A549 (cell line): ENCODE results near the gene DPP10. TPM values are rescaled to one million over a fixed set of nuclear protein-coding genes. Genes with fewer than 3 reads are reported as not detected.

Experiments used
- ATAC-seq, 2 experiments: fragments of 200-7000 bp in 1 of 2; fragments of >200 bp in 1 of 2; cut with Nextera tagmentation in 1 of 2; cut with Tn5 transposase in 1 of 2; 3 replicates each; pipeline versions ENCODE4 v1.8.0 to v1.9.1; 2018 to 2020; ENCODE audit warnings: mild to moderate bottlenecking in 1 of 2, moderate library complexity in 1 of 2
- CTCF ChIA-PET: fragments of 300-600 bp; sonication (Branson Sonifier 250); formaldehyde crosslinking; extraction: SDS; loops from one replicate; lab custom pipeline; 2021; ENCODE audit warnings: antibody characterized with exemption, inconsistent platforms; lab: Yijun Ruan, JAX
- POLR2A ChIA-PET: fragments of 350-600 bp; formaldehyde crosslinking; extraction: SDS; loops from one replicate; lab custom pipeline; 2021; ENCODE audit warnings: antibody characterized with exemption, inconsistent platforms; lab: Yijun Ruan, JAX
- DNase-seq, 2 experiments: peaks; one replicate each; pipeline versions ENCODE4 v3.0.0 to v3.0.0-alpha.2; 2011 to 2016; ENCODE audit warnings: low read depth in 1 of 2, low spot score in 1 of 2
- FAIRE-seq: peaks from 2 replicates; lab custom pipeline; 2011; peaks lifted over from hg19 to GRCh38; lab: Jason Lieb, UNC
- H3K27ac ChIP-seq, 2 experiments: fragments of >200 bp; sonication (Bioruptor Twin); formaldehyde crosslinking; 3 replicates each; pipeline ENCODE4 v1.5.1; 2016 to 2017
- H3K4me1 ChIP-seq: fragments of >200 bp; sonication (Bioruptor Twin); formaldehyde crosslinking; 3 replicates; pipeline ENCODE4 v1.6.1; 2016
- H3K4me2 ChIP-seq: fragments of >200 bp; sonication (Bioruptor Twin); formaldehyde crosslinking; 3 replicates; pipeline ENCODE4 v1.6.1; 2016
- H3K4me3 ChIP-seq: fragments of >200 bp; sonication (Bioruptor Twin); formaldehyde crosslinking; 3 replicates; pipeline ENCODE4 v1.5.1; 2016
- H3K9me3 ChIP-seq: fragments of >200 bp; sonication (Bioruptor Twin); formaldehyde crosslinking; 3 replicates; pipeline ENCODE4 v1.6.1; 2016
- CEBPB ChIP-seq, 2 experiments: fragments of >200 bp in 1 of 2; sonication (Bioruptor Twin) in 1 of 2; formaldehyde crosslinking in 1 of 2; IDR thresholded peaks; 2 replicates each; pipeline ENCODE4 v1.6.1; 2012 to 2016
- ESRRA ChIP-seq: fragments of 150-350 bp; IDR thresholded peaks from 2 replicates; pipeline ENCODE4 v1.6.1; 2014; ENCODE audit warnings: mild to moderate bottlenecking, low read length, borderline replicate concordance
- FOXS1 ChIP-seq: fragments of 250-450 bp; sonication (Bioruptor Pico); IDR thresholded peaks from 2 replicates; pipeline ENCODE4 v1.5.0; 2020; ENCODE audit warnings: mild to moderate bottlenecking, moderate library complexity
- HEYL ChIP-seq: fragments of 250-450 bp; sonication (Bioruptor Pico); IDR thresholded peaks from 2 replicates; pipeline ENCODE4 v1.8.0; 2021; ENCODE audit warnings: mild to moderate bottlenecking, moderate library complexity
- HOXA7 ChIP-seq: fragments of 250-450 bp; sonication (Bioruptor Pico); IDR thresholded peaks from 2 replicates; pipeline ENCODE4 v1.5.0; 2020; ENCODE audit warnings: mild to moderate bottlenecking, moderate library complexity
- HOXB13 ChIP-seq: fragments of 250-450 bp; sonication (Bioruptor Pico); IDR thresholded peaks from 2 replicates; pipeline ENCODE4 v1.5.0; 2020; ENCODE audit warnings: low read depth, mild to moderate bottlenecking, moderate library complexity
- HOXB5 ChIP-seq: fragments of 250-450 bp; sonication (Bioruptor Pico); IDR thresholded peaks from 2 replicates; pipeline ENCODE4 v1.5.0; 2020; ENCODE audit warnings: mild to moderate bottlenecking, moderate library complexity
- KDM1A ChIP-seq: fragments of 200-600 bp; sonication (generic); IDR thresholded peaks from 2 replicates; pipeline ENCODE4 v1.6.1; 2016; ENCODE audit warnings: low read depth, mild to moderate bottlenecking
- KDM5A ChIP-seq: fragments of 200-600 bp; sonication (generic); IDR thresholded peaks from 2 replicates; pipeline ENCODE4 v1.6.1; 2016; ENCODE audit warnings: antibody characterized with exemption, mild to moderate bottlenecking
- MAZ ChIP-seq: fragments of 150-350 bp; IDR thresholded peaks from 2 replicates; pipeline ENCODE4 v1.6.1; 2014; ENCODE audit warnings: antibody characterized with exemption, low read depth, low read length, borderline replicate concordance
- NPAS2 ChIP-seq: fragments of 250-450 bp; sonication (Bioruptor Pico); IDR thresholded peaks from 2 replicates; pipeline ENCODE4 v1.8.0; 2022; ENCODE audit warnings: mild to moderate bottlenecking, moderate library complexity, borderline replicate concordance
- PHF8 ChIP-seq: fragments of 200-600 bp; sonication (generic); IDR thresholded peaks from 2 replicates; pipeline ENCODE4 v1.6.1; 2016; ENCODE audit warnings: low read depth, mild to moderate bottlenecking, antibody characterized with exemption, moderate library complexity, borderline replicate concordance
- POLR2A ChIP-seq: IDR thresholded peaks from 2 replicates; pipeline ENCODE4 v1.6.1; 2012; ENCODE audit warnings: mild to moderate bottlenecking, low read length
- POLR2AphosphoS2 ChIP-seq: conservative IDR thresholded peaks from 2 replicates; pipeline ENCODE4 v1.6.1; 2012; ENCODE audit warnings: low read length, improper control_type of control experiment, inconsistent platforms
- RARB ChIP-seq: fragments of 250-450 bp; sonication (Bioruptor Pico); IDR thresholded peaks from 2 replicates; pipeline ENCODE4 v1.8.0; 2021; ENCODE audit warnings: mild to moderate bottlenecking, moderate library complexity
- RNF2 ChIP-seq: fragments of 200-600 bp; sonication (generic); IDR thresholded peaks from 2 replicates; pipeline ENCODE4 v1.6.1; 2016; ENCODE audit warnings: low read depth, mild to moderate bottlenecking, antibody characterized with exemption, moderate library complexity, borderline replicate concordance
- SMC3 ChIP-seq: fragments of >200 bp; sonication (Bioruptor Twin); formaldehyde crosslinking; IDR thresholded peaks from 3 replicates; pipeline ENCODE4 v1.6.1; 2018; ENCODE audit warnings: inconsistent platforms
- ZFP36 ChIP-seq: fragments of 450-650 bp; IDR thresholded peaks from 2 replicates; pipeline ENCODE4 v1.6.1; 2014; ENCODE audit warnings: borderline replicate concordance; ENCODE audit not compliant: partially characterized antibody
- ZNF302 ChIP-seq: fragments of 250-450 bp; sonication (Bioruptor Pico); IDR thresholded peaks from 2 replicates; pipeline ENCODE4 v1.9.0; 2021; ENCODE audit warnings: inconsistent platforms, mild to moderate bottlenecking, moderate library complexity
- WGBS: methylation state at CpG from one replicate; pipeline ENCODE4 v1.1.6; 2017; ENCODE audit errors: missing lambda C conversion rate; 5-methylcytosine and 5-hydroxymethylcytosine counted together
- polyA plus RNA-seq, 4 experiments: library from polyadenylated mRNA; depleted of rRNA in 3 of 4; stranded (reverse); fragments of >200 nt; fragmentation: RNase III in 1 of 4; extraction: RNeasy Plus Mini Kit Qiagen cat#74134 plus additional on column Dnase treatment in 1 of 4; gene quantifications; 2 replicates in 3 of 4; 3 replicates in 1 of 4; pipeline ENCODE4 v1.2.3, GENCODE V29; 2011 to 2017
- TF ChIP-seq, protein P1 (sequence below): fragments of 250-450 bp; sonication (Bioruptor Pico); IDR thresholded peaks from 2 replicates; pipeline ENCODE4 v1.5.0; 2021; ENCODE audit warnings: mild to moderate bottlenecking, moderate library complexity, borderline replicate concordance
- TF ChIP-seq, protein P2 (sequence below): fragments of 200-600 bp; sonication (generic); IDR thresholded peaks from 2 replicates; pipeline ENCODE4 v1.6.1; 2016; ENCODE audit warnings: antibody characterized with exemption, mild to moderate bottlenecking, moderate library complexity
- TF ChIP-seq, protein P3 (sequence below): IDR thresholded peaks from 2 replicates; pipeline ENCODE4 v1.6.1; 2012
- TF ChIP-seq, protein P4 (sequence below): fragments of >200 bp; sonication (Bioruptor Twin); formaldehyde crosslinking; IDR thresholded peaks from 2 replicates; pipeline ENCODE4 v1.6.1; 2016
- TF ChIP-seq, protein P5 (sequence below): IDR thresholded peaks from 2 replicates; pipeline ENCODE4 v1.6.1; 2012

Gene DPP10
- polyA plus RNA-seq, 2 of the 4 experiments (the other 2 are of a cell fraction): not detected

GRCh38 chr2:115364093-115364492, 921.7 kb downstream of the DPP10 start:
- WGBS: 31% methylated on average over 6 of the region's 6 CpGs
- TF ChIP-seq POLR2AphosphoS2 (no peak), RARB (no peak), HOXB13 (CRISPR knock-in tag) (no peak), KDM5A (no peak), FOXS1 (no peak), ZNF302 (CRISPR knock-in tag) (no peak)
- H3K9me3 ChIP-seq: peaks cover 2% of the 10 kb centered on the region; the same call in 1 of the 3 replicates
- FAIRE-seq (no peak), ATAC-seq (no peak), DNase-seq (no peak)
- POLR2A ChIA-PET: no interaction called here
- H3K27ac ChIP-seq: no peak overlapping the region
- CTCF ChIA-PET: no interaction called here
- no peaks in the 10 kb centered on the region for H3K4me1 ChIP-seq
- no peak overlapping the region for H3K4me2 ChIP-seq
- H3K4me3 ChIP-seq: no peak overlapping the region

- Histone ChIP-seq H3K4me1 (no peaks in the 10 kb centered on the region), H3K27ac (no peak overlapping the region), H3K9me3 (peaks cover 4% of the 10 kb centered on the region; the same call in 1 of the 3 replicates), H3K4me3 (no peak overlapping the region), H3K4me2 (no peak overlapping the region)
- CTCF ChIA-PET: no interaction called here
- TF ChIP-seq POLR2A (no peak), CEBPB (IDR thresholded peaks at IDR 0.05) (no peak), MAZ (no peak), KDM1A (no peak), HOXB13 (CRISPR knock-in tag) (no peak), KDM5A (no peak), PHF8 (no peak), HEYL (CRISPR knock-in tag) (no peak), ZFP36 (no peak), RARB (no peak), RNF2 (no peak)
- TF ChIP-seq, protein P1, sequence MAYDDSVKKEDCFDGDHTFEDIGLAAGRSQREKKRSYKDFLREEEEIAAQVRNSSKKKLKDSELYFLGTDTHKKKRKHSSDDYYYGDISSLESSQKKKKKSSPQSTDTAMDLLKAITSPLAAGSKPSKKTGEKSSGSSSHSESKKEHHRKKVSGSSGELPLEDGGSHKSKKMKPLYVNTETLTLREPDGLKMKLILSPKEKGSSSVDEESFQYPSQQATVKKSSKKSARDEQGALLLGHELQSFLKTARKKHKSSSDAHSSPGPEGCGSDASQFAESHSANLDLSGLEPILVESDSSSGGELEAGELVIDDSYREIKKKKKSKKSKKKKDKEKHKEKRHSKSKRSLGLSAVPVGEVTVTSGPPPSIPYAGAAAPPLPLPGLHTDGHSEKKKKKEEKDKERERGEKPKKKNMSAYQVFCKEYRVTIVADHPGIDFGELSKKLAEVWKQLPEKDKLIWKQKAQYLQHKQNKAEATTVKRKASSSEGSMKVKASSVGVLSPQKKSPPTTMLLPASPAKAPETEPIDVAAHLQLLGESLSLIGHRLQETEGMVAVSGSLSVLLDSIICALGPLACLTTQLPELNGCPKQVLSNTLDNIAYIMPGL: no peak
- TF ChIP-seq, protein P2, sequence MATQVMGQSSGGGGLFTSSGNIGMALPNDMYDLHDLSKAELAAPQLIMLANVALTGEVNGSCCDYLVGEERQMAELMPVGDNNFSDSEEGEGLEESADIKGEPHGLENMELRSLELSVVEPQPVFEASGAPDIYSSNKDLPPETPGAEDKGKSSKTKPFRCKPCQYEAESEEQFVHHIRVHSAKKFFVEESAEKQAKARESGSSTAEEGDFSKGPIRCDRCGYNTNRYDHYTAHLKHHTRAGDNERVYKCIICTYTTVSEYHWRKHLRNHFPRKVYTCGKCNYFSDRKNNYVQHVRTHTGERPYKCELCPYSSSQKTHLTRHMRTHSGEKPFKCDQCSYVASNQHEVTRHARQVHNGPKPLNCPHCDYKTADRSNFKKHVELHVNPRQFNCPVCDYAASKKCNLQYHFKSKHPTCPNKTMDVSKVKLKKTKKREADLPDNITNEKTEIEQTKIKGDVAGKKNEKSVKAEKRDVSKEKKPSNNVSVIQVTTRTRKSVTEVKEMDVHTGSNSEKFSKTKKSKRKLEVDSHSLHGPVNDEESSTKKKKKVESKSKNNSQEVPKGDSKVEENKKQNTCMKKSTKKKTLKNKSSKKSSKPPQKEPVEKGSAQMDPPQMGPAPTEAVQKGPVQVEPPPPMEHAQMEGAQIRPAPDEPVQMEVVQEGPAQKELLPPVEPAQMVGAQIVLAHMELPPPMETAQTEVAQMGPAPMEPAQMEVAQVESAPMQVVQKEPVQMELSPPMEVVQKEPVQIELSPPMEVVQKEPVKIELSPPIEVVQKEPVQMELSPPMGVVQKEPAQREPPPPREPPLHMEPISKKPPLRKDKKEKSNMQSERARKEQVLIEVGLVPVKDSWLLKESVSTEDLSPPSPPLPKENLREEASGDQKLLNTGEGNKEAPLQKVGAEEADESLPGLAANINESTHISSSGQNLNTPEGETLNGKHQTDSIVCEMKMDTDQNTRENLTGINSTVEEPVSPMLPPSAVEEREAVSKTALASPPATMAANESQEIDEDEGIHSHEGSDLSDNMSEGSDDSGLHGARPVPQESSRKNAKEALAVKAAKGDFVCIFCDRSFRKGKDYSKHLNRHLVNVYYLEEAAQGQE: no peak
- ATAC-seq (no peak), DNase-seq (no peak), FAIRE-seq (no peak)
- WGBS: 45% methylated on average over 4 of the region's 4 CpGs
- POLR2A ChIA-PET: no interaction called here
Observed at GRCh38 chr2:115369400-115369799, 927.0 kb downstream of the DPP10 start.

GRCh38 chr2:115374981-115375380, 932.5 kb downstream of the DPP10 start:
- DNase-seq (no peak), FAIRE-seq (no peak), ATAC-seq (no peak)
- ChIA-PET CTCF (no interaction called here), POLR2A (no interaction called here)
- no peak overlapping the region for H3K27ac ChIP-seq
- no peaks in the 10 kb centered on the region for H3K4me1 ChIP-seq
- no peak overlapping the region for H3K4me3 ChIP-seq
- WGBS: 5% methylated on average over 1 of the region's 1 CpG
- H3K9me3 ChIP-seq: peaks cover 4% of the 10 kb centered on the region; the same call in 1 of the 3 replicates
- H3K4me2 ChIP-seq: no peak overlapping the region
- no peak for TF ChIP-seq HOXB5 (CRISPR knock-in tag)
- TF ChIP-seq POLR2A: no peak
- TF ChIP-seq ESRRA: no peak
- TF ChIP-seq SMC3: no peak
- no peak for TF ChIP-seq POLR2AphosphoS2
- TF ChIP-seq HOXA7 (CRISPR knock-in tag): no peak
- no peak for TF ChIP-seq NPAS2
- TF ChIP-seq, protein P3, sequence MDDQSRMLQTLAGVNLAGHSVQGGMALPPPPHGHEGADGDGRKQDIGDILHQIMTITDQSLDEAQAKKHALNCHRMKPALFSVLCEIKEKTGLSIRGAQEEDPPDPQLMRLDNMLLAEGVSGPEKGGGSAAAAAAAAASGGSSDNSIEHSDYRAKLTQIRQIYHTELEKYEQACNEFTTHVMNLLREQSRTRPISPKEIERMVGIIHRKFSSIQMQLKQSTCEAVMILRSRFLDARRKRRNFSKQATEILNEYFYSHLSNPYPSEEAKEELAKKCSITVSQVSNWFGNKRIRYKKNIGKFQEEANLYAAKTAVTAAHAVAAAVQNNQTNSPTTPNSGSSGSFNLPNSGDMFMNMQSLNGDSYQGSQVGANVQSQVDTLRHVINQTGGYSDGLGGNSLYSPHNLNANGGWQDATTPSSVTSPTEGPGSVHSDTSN: no peak
- TF ChIP-seq, protein P2: no peak
- TF ChIP-seq RNF2: no peak
- TF ChIP-seq, protein P4, sequence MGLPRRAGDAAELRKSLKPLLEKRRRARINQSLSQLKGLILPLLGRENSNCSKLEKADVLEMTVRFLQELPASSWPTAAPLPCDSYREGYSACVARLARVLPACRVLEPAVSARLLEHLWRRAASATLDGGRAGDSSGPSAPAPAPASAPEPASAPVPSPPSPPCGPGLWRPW: no peak
- TF ChIP-seq, protein P5, sequence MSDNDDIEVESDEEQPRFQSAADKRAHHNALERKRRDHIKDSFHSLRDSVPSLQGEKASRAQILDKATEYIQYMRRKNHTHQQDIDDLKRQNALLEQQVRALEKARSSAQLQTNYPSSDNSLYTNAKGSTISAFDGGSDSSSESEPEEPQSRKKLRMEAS: no peak
